ENCODE measurements around the gene KTI12. TPM values are rescaled to one million over a fixed set of nuclear protein-coding genes. Genes with fewer than 3 reads are reported as not detected.

Gene KTI12
- total and polyA plus RNA-seq, 2 donors from 2014 or later = 6.4 to 8.5 TPM

- intact Hi-C loops (cut with DNase I) = no loop called here
- Histone ChIP-seq H3K36me3 (ENCODE audit: control insufficient read depth in 2 of 3, insufficient read depth in 3 of 3, low read length in 3 of 3) (peaks cover 4 to 12% (median 10%) of the 10 kb centered on the region in 3 donors), H3K27ac (ENCODE audit: low read depth in 2 of 2, low read length in 2 of 2) (peak overlapping the region; percentile 90 to 93), H3K9me3 (ENCODE audit: control insufficient read depth in 2 of 3, insufficient read depth in 1 of 3, low read length in 3 of 3) (no peaks in the 10 kb centered on the region), H3K9ac (ENCODE audit: low read length in 3 of 3) (peak overlapping the region in 2 of 3 donors; percentile 80 to 94), H3K4me3 (ENCODE audit: low read length in 3 of 3) (peak overlapping the region; percentile 82 to 93 (median 88)), H3K4me1 (ENCODE audit: control insufficient read depth in 2 of 3, insufficient read depth in 2 of 3, low read depth in 1 of 3, low read length in 3 of 3) (peaks cover 0 to 24% (median 17%) of the 10 kb centered on the region in 3 donors), H3K27me3 (ENCODE audit: control insufficient read depth, insufficient read depth, low read length) (no peaks in the 10 kb centered on the region)
- TF ChIP-seq CTCF (IDR thresholded peaks at IDR 0.05; ENCODE audit: borderline replicate concordance, extremely low read depth, insufficient read depth) = no peak
- DNase-seq = no peak
- no peak for FAIRE-seq
Measured at GRCh38 chr1:52055866-52056162, 22.2 kb upstream of the KTI12 start.

DNA sequence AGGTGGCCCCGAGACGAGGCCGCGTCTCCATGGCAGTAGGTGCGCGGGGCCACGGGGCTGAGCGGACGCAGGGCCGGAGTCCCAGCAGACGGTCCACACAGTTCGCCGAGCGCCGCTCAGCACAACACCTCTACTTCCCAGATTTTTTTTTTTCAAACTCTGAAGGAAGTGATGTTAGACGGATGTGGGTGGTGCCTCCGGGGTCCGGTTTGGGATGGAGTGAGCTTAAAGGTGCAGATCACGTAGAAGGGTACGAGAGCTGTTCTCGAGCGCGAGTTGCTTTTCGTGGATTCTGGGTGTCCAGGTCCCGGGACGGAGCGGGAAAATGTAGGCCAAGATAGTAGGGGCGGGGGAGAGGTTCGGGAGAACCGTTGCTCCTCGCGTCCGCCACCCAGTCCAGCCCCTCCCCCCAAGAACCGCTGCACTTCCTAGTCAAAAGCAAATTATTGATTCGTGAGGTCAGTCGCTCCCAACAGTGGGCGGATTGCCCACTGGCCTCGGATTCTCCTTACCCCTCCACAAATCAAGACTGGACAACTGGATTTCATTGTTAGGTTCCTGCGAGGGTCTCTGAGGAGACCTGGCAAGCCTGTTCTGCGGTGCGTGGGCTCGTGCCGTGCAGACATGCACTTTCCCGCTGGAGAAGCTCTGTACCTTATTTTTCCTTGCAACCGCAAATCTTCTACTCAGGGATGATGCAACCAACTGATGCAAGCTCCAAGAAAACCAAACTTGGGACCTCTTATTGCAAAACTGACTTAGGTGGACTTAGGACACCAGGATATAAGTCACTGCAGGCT is 21.7 kb upstream of the KTI12 start, which contains the start of gene TXNDC12:
Gene TXNDC12, minus strand, starts transcription at position 126 of the 800 bp plus-strand sequence. Its CDS starts 95 bp downstream, at position 31.
- Histone ChIP-seq H3K27ac (ENCODE audit: low read depth in 2 of 2, low read length in 2 of 2) (peak within 1 kb of the TSS; percentile 90 to 93), H3K4me1 (ENCODE audit: control insufficient read depth in 2 of 3, insufficient read depth in 2 of 3, low read depth in 1 of 3, low read length in 3 of 3) (peaks cover 0 to 24% (median 17%) of the 10 kb centered on the region in 3 donors), H3K9ac (ENCODE audit: low read length in 3 of 3) (peak within 1 kb of the TSS; percentile 80 to 96 (median 94)), H3K4me3 (ENCODE audit: low read length in 3 of 3) (peak within 1 kb of the TSS; percentile 82 to 93 (median 88)), H3K27me3 (ENCODE audit: control insufficient read depth, insufficient read depth, low read length) (no peaks in the 10 kb centered on the region), H3K36me3 (ENCODE audit: control insufficient read depth in 2 of 3, insufficient read depth in 3 of 3, low read length in 3 of 3) (peaks cover 0 to 6% (median 5%) of the 10 kb centered on the region in 3 donors), H3K9me3 (ENCODE audit: control insufficient read depth in 2 of 3, insufficient read depth in 1 of 3, low read length in 3 of 3) (no peaks in the 10 kb centered on the region)
- FAIRE-seq (no peak), DNase-seq (peak; percentile 90 to 96 (median 93))
- no peak for TF ChIP-seq CTCF (IDR thresholded peaks at IDR 0.05; ENCODE audit: borderline replicate concordance, extremely low read depth, insufficient read depth)
- intact Hi-C loops (cut with DNase I) = no loop called here

DNA sequence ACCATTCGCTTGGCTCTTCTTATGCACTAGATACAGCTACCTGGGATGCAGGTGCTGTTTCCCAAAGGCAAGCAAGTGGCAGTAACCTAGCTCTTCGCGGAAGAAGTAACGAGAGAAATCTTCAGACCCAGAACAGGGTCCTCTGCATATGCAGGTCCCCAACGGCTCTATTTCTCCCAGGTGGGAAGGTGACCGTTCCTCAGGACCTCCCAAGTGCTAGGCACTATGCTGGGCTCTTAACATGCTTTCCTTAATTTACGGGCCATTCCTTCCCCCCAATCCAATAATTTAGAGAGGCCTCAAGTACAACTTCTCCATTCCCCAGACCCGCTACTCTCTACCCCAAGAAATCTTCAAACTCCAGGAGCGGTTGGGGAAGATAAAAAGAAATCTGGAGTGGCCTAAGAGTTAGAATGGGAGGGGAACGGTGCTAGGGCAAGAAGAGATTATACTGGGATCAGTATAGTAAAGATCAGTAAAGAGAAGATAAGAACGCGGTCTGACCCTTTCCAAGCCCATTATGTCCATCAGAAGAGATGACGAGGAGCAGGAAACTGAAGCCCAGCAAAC is 21.0 kb upstream of the KTI12 start:
- no peaks in the 10 kb centered on the region for H3K9me3 ChIP-seq (ENCODE audit: control insufficient read depth in 2 of 3, insufficient read depth in 1 of 3, low read length in 3 of 3)
- intact Hi-C loops (cut with DNase I) = no loop called here
- H3K4me1 ChIP-seq (ENCODE audit: control insufficient read depth in 2 of 3, insufficient read depth in 2 of 3, low read depth in 1 of 3, low read length in 3 of 3) = peaks cover 0 to 24% (median 17%) of the 10 kb centered on the region in 3 donors
- peaks cover 0 to 6% (median 0%) of the 10 kb centered on the region in 3 donors for H3K36me3 ChIP-seq (ENCODE audit: control insufficient read depth in 2 of 3, insufficient read depth in 3 of 3, low read length in 3 of 3)
- FAIRE-seq (no peak), DNase-seq (peak in 3 of 5 donors; percentile 9 to 20 (median 13))
- peak overlapping the region; percentile 82 to 93 (median 88) for H3K4me3 ChIP-seq (ENCODE audit: low read length in 3 of 3)
- no peaks in the 10 kb centered on the region for H3K27me3 ChIP-seq (ENCODE audit: control insufficient read depth, insufficient read depth, low read length)
- peak overlapping the region; percentile 81 to 93 for H3K27ac ChIP-seq (ENCODE audit: low read depth in 2 of 2, low read length in 2 of 2)
- H3K9ac ChIP-seq (ENCODE audit: low read length in 3 of 3) = peak overlapping the region; percentile 80 to 96 (median 94)
- TF ChIP-seq CTCF (IDR thresholded peaks at IDR 0.05; ENCODE audit: borderline replicate concordance, extremely low read depth, insufficient read depth) = no peak

All from kidney (tissue), 14 donors.